Activated CD8-positive, alpha-beta memory T cell treated with anti-CD3 and anti-CD28 coated beads for 1 hour (primary cell): Measurements from ENCODE around the gene SBNO2.
"Not testable (repeated sequence)": the region's sequence is repeated elsewhere in the genome, so short reads cannot be mapped to it uniquely, and the experiment has no call there.

ENCODE experiments used
- DNase-seq, 2 donors: peaks; one replicate each; pipeline ENCODE4 v3.0.0-alpha.2; 2020; ENCODE audit warnings: low read depth in 1 of 2; ENCODE audit errors: extremely low read depth in 1 of 2

Gene SBNO2

GRCh38 chr19:1173845-1174809 lies at the start of gene SBNO2:
TSS of gene SBNO2 (minus strand) at chr19:1174268. CDS start at chr19:1154276, 19,992 bp downstream.
- peak; percentile 51 to 89 for DNase-seq

- DNase-seq: no peak
Observed at GRCh38 chr19:1223018-1223855, 49.2 kb upstream of the SBNO2 start.

- DNase-seq: no peak
Observed at GRCh38 chr19:1222394-1222793, 48.3 kb upstream of the SBNO2 start.

GRCh38 chr19:1221904-1222255 lies 47.8 kb upstream of the SBNO2 start:
- no peak for DNase-seq

- no peak for DNase-seq
Observed at GRCh38 chr19:1220976-1221903, 47.2 kb upstream of the SBNO2 start.

- DNase-seq: no peak
Observed at GRCh38 chr19:1220477-1220930, 46.4 kb upstream of the SBNO2 start.

- DNase-seq: no peak
Observed at GRCh38 chr19:1219786-1220476, 45.9 kb upstream of the SBNO2 start.

- no peak for DNase-seq
Observed at GRCh38 chr19:1218751-1219567, 44.9 kb upstream of the SBNO2 start.

GRCh38 chr19:1217366-1217765 lies 43.3 kb upstream of the SBNO2 start:
- DNase-seq: no peak

GRCh38 chr19:1216756-1217155 lies 42.7 kb upstream of the SBNO2 start:
- no peak for DNase-seq

- no peak for DNase-seq
Observed at GRCh38 chr19:1214862-1215731, 41.0 kb upstream of the SBNO2 start.

GRCh38 chr19:1214299-1214861 lies 40.3 kb upstream of the SBNO2 start:
- DNase-seq: no peak

GRCh38 chr19:1213391-1214286 lies 39.6 kb upstream of the SBNO2 start:
- DNase-seq: no peak

- no peak for DNase-seq
Observed at GRCh38 chr19:1211494-1212234, 37.6 kb upstream of the SBNO2 start.

GRCh38 chr19:1210227-1210538 lies 36.1 kb upstream of the SBNO2 start:
- no peak for DNase-seq

- not testable (repeated sequence) for DNase-seq
Observed at GRCh38 chr19:1208830-1209229, 34.8 kb upstream of the SBNO2 start.
